GOT3 (cell line): Measurements from ENCODE around the gene USP2.

Experiments used
- DNase-seq: peaks from one replicate; lab custom pipeline; 2025; ENCODE audit warnings: mixed read lengths; lab: John Stamatoyannopoulos, UW

The USP2 gene

DNA sequence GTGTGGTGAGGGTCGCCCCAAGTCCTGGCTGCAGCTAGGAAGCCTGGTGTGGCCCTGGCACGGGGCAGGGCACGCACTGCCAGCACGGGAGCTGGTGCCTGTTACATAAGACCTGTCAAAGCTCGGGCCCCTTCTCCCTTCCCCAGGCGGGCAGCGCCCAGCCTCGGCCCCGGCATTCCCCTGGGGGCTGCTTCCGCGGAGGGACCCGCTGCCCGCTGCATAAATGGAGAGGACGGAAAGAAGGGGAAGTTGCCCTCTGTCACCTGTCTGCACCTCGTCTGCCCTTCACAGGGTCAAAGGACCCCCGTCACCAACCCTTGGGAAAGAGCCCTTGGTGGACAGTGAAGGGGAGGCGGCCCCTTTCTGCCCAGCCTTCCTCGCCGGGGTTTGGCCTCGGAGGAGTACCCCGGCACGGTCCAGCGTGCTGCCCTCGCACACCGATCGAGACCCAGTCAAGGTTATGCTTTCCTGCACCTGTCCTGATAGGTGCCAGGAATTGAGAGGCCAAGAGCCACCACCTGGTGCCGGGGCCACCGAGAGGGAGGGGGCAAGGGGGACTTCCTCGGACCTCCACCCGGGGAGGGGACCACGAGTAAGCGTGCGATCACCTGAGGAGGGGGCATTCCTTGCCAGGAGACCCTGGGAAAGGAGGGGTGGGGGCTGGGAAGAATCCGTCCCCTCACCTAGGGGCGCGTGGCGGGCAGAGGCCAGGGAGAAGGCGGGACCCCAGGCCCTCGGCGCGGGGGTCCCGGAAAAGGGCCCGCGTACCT is 18.2 kb downstream of the USP2 start:
- no peak for DNase-seq

DNA sequence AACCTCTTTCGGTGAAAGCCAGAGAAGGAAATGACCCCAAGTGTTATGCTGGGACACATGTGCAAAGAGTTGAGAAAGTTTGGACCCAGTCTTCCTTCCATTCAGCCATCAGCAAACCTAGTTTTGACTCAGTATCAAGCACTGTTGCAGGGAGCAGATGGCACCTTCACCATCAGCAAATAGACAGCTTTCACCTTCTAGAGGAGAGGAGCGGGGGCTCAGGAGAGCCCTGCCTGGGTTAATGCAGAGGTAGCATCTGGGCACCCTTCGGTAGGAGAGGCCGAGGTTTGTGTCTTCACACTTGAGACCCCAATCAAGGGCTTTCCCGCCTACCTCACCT is 18.8 kb downstream of the USP2 start:
- DNase-seq: no peak

- no peak for DNase-seq
Measured at GRCh38 chr11:119361941-119362725, 19.4 kb downstream of the USP2 start.

- DNase-seq: no peak
Measured at GRCh38 chr11:119361056-119361787, 20.3 kb downstream of the USP2 start.

GRCh38 chr11:119359365-119360214 is 21.9 kb downstream of the USP2 start:
- DNase-seq: no peak

GRCh38 chr11:119357074-119357473 is 24.4 kb downstream of the USP2 start:
- DNase-seq: no peak

GRCh38 chr11:119356349-119357031 is 25.0 kb downstream of the USP2 start:
- no peak for DNase-seq

DNA sequence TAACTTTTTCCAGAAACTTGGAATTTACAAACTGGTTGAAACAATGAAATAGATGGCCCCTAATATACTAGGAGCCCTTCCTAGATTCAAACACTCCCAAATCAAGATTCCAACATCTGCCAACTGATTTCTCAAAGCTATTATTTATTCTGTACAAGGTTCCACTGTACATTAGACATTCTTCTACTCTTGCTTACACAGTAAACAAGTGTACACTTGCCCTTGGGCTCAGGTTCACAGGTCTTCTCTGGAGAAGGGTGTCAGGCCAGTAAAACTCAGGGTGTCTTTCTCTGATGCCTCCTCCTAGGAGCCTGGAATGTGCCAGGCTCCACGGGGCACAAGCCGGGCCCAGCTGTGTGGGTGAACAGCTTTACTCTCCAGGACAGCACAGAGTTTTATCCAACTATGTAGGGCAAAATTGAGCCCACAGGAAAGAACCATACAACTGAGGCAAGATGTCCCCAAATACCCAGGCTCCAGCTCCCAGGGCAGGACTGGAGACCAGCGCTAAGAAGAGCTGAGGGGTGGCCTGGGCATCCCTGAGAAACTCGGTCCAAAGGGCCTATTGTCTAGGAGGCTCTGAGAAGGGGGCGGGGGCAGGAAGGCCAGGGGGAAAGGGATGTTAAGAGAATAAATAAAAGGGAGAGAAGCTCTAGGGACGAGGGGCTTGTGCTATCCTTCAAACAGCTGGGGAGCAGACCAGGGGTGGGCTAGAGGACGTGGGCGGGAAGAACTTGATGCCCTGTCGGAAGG is 26.2 kb downstream of the USP2 start:
- DNase-seq: no peak

DNA sequence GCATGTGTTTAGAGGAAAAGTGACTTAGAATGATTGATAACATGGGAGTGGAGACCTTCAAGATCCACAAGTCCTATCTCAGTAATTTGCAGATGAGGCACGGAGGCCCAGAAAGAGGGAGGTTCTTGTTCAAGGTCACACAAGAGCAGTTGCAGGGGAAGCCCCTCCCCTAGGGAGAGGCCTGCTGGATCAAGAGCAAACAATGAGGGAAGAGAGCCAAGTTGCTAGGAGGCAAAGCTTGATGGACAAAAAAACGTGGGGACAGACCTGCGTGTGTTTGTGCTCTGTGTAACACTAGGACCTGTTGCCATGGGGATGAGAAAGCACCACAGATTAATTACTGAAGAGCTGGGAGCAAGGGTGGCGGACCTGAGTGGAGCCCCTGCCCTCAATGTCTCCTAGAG is 28.6 kb downstream of the USP2 start:
- DNase-seq: no peak

DNA sequence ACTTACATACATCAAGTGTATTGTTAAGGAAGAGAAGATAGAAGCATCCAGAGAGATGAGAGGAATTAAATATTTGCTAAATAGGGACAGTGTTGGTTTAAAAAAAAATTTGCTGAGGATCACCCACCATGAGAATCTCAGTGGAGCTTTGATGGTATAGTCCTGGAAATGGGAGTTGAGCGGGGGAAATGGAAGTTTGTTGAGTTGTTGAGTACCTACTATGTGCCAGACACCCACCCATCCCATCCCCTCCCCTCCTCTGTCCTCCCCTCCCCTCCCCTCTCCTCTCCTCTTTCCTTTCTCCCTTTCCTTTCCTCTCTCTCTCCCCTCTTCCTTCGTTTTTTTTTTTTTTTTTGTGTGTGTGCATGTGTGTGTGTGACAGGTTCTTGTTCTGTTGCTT is 30.3 kb downstream of the USP2 start:
- no peak for DNase-seq

DNA sequence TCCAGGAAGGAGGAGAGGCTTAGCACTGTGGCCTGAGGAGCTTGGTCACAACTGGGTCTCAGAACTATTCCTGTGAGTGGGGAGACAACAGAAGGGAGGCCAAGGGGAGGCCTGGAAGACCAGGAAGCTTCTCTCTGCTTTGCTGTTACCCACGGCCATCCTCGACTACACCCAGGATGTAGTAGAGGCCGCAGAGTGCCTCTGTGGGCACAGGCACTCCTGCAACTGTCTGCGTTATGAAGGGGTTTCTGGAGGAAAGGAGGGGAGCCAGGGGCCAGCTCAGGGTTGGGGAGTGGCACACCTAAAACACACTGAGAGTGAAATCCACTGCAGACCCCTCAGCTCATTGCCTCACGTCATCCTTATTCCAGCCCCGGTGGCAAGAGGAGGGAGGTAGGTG is 31.2 kb downstream of the USP2 start:
- no peak for DNase-seq

GRCh38 chr11:119347940-119348605 is 33.4 kb downstream of the USP2 start:
- no peak for DNase-seq

GRCh38 chr11:119347242-119347641 is 34.2 kb downstream of the USP2 start:
- DNase-seq: no peak

- DNase-seq: no peak
Measured at GRCh38 chr11:119346605-119347004, 34.9 kb downstream of the USP2 start, which contains the start of gene MFRP. Gene MFRP, minus strand, starts transcription at chr11:119346705. Its CDS starts 192 bp downstream, at chr11:119346513.

DNA sequence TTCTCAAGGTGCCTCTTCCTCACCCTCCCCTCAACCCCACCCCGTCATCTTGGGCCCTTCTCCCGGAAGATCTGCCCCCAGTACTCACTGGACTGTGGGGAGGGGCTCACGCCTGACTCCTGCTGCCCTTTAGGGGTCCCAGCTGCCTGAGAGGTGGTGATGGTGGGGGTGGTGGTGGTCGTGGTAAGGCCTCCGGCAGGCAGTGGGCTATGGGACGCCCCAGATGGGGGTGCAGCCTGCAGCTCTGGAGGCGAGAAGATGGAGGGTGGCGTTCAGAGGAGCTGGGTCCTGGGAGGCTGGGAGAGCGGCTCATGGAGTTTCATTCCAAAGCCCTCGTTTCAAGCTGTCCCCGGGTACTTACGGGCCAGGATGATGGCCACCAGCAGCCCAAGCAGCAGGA is 35.8 kb downstream of the USP2 start:
- DNase-seq: no peak

DNA sequence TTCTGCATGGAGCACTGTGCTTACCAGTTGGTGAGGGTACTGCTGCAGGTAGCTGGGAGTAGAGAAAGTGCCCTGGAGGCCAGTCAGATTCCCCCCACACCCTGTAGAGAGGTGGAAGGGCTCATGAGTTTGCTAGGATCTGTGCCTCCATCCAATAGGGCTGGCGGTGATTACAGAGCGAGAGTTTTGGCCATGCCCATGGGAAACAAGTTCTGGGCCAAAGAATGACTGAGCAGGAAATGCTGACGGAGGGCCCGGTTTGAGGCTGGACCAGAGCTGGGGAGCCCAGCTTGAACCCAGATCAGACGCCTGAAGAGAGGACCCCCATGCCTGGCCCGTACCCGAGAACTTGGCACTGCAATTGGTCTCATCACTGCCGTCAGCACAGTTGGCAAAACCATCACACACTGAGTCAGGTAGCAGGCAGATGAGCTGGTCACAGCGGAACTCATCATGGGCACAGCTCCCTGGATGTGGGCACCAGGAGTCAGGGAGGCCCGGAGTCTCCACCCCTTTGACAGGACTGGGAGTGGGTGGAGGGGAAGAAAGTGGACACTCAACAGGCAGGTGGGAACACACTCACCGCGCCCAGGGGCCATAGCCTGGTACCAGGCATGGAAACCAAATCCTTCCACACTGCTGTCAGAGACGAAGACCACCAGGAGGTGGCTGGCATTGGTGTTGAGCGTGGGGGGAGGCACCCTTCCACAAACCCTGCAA is 37.0 kb downstream of the USP2 start:
- DNase-seq: no peak

DNA sequence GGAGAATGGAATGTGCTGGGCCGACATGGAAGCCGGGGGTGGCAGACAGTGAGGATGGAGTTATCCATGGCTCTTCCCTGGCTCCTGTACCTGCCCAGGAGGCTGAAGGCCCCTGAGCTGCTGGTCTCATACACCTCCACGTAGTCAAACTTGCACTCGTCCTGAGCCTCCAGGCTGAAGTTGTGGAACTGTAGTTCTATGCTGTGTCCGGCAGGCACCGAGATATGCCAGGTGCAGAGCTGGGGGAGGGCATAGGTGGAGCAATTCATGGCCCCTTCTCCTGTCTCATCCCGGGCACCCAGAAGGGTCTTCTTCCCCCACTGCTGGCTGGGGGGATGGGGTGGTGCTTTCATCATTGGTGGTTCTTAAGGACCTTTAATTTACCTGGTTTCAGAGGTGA is 37.8 kb downstream of the USP2 start:
- no peak for DNase-seq

- no peak for DNase-seq
Measured at GRCh38 chr11:119342362-119343130, 38.9 kb downstream of the USP2 start.

DNA sequence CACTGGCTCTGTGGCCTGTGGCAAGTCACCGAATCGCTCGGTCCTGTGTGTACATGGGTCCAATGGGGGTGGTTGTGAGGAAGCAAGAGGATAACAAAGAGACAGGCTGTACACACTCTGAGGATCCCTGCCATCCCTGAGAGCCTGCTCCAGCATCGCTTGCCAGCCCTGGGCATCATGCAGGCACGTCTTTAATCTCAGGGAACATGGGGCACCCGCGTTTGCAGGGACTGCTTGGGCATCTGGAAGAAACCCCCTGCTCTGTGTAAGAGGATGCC is 39.5 kb downstream of the USP2 start:
- no peak for DNase-seq
